KMS-11 (cell line): ENCODE measurements around the gene CDH4.

Experiments
- H2AFZ ChIP-seq: fragments of 200-600 bp; sonication (generic); 2 replicates; pipeline ENCODE4 v1.6.1; 2016; ENCODE audit warnings: antibody characterized with exemption, mixed run types, low read depth
- H3K27ac ChIP-seq: fragments of 200-600 bp; sonication (generic); 2 replicates; pipeline ENCODE4 v1.6.1; 2016; ENCODE audit warnings: mild to moderate bottlenecking, mixed run types
- H3K27me3 ChIP-seq: fragments of 200-600 bp; sonication (generic); 2 replicates; pipeline ENCODE4 v1.6.1; 2017; ENCODE audit warnings: mild to moderate bottlenecking, low read depth, mixed run types, moderate library complexity; ENCODE audit not compliant: insufficient read depth
- H3K36me3 ChIP-seq: fragments of 200-600 bp; sonication (generic); 2 replicates; pipeline ENCODE4 v1.6.1; 2017; ENCODE audit warnings: mild to moderate bottlenecking, mixed run types; ENCODE audit not compliant: insufficient read depth
- H3K4me1 ChIP-seq: fragments of 200-600 bp; sonication (generic); 2 replicates; pipeline ENCODE4 v1.6.1; 2016; ENCODE audit warnings: mild to moderate bottlenecking, low read depth, mixed run types; ENCODE audit not compliant: poor library complexity, severe bottlenecking
- H3K4me2 ChIP-seq: fragments of 200-600 bp; sonication (generic); 2 replicates; pipeline ENCODE4 v1.7.0; 2016; ENCODE audit warnings: mild to moderate bottlenecking, mixed run types
- H3K4me3 ChIP-seq: fragments of 200-600 bp; sonication (generic); IDR thresholded peaks from 2 replicates; pipeline ENCODE4 v1.6.1; 2017; ENCODE audit warnings: low read depth, low read length, mixed read lengths; ENCODE audit not compliant: insufficient read depth
- H3K79me2 ChIP-seq: fragments of 200-600 bp; sonication (generic); 2 replicates; pipeline ENCODE4 v1.6.1; 2016; ENCODE audit warnings: low read depth, mixed run types; ENCODE audit not compliant: insufficient read depth
- H3K9ac ChIP-seq: fragments of 200-600 bp; sonication (generic); 2 replicates; pipeline ENCODE4 v1.6.1; 2016; ENCODE audit warnings: mild to moderate bottlenecking, mixed run types
- H4K20me1 ChIP-seq: fragments of 200-600 bp; sonication (generic); 2 replicates; pipeline ENCODE4 v1.6.1; 2016; ENCODE audit warnings: mild to moderate bottlenecking, mixed run types; ENCODE audit not compliant: insufficient read depth
- CTCF ChIP-seq: fragments of 200-600 bp; sonication (generic); conservative IDR thresholded peaks from 2 replicates; pipeline ENCODE4 v1.6.1; 2017; ENCODE audit warnings: low read depth, mild to moderate bottlenecking, antibody characterized with exemption, low read length, moderate library complexity, mixed read lengths

The CDH4 gene

DNA sequence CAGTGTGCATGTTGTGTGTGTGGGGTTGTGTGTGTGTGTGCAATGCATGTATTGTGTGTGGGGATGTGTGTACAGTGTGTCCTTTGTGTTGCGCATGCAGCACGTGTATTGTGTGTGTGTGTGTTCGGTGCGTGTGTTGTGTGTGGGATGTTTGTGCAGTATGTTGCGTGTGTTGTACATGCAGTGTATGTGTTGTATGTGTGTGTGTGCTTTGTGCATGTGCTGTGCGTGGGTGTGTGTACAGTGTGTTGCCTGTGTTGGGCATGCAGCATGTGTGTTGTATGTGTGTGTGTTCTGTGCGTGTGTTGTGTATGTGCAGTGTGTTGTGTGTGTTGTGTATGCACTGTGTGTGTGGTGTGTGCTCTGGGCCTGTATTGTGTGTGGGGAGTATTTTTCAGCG lies 52.7 kb downstream of the CDH4 start:
- Histone ChIP-seq H3K4me1 (no peaks in the 10 kb centered on the region), H3K9ac (no peak overlapping the region), H3K4me2 (no peak overlapping the region), H3K36me3 (no peaks in the 10 kb centered on the region), H4K20me1 (no peaks in the 10 kb centered on the region), H3K4me3 (no peak overlapping the region), H2AFZ (no peak overlapping the region), H3K27ac (no peak overlapping the region), H3K27me3 (no peaks in the 10 kb centered on the region; the same call in 1 of the 2 replicates), H3K79me2 (no peaks in the 10 kb centered on the region)
- TF ChIP-seq CTCF = no peak

GRCh38 chr20:61306937-61307475 lies 54.9 kb downstream of the CDH4 start:
- H3K4me2 ChIP-seq = no peak overlapping the region
- no peak for TF ChIP-seq CTCF
- H3K79me2 ChIP-seq = no peaks in the 10 kb centered on the region
- H3K4me3 ChIP-seq = no peak overlapping the region
- H2AFZ ChIP-seq = no peak overlapping the region
- H3K27me3 ChIP-seq = no peaks in the 10 kb centered on the region; the same call in 1 of the 2 replicates
- H3K9ac ChIP-seq = no peak overlapping the region
- H3K36me3 ChIP-seq = no peaks in the 10 kb centered on the region
- no peaks in the 10 kb centered on the region for H3K4me1 ChIP-seq
- no peak overlapping the region for H3K27ac ChIP-seq
- H4K20me1 ChIP-seq = no peaks in the 10 kb centered on the region

- no peak for TF ChIP-seq CTCF
- Histone ChIP-seq H3K4me2 (no peak overlapping the region), H3K36me3 (no peaks in the 10 kb centered on the region), H4K20me1 (no peaks in the 10 kb centered on the region), H3K4me1 (no peaks in the 10 kb centered on the region), H3K27me3 (no peaks in the 10 kb centered on the region; the same call in 1 of the 2 replicates), H3K79me2 (no peaks in the 10 kb centered on the region), H3K27ac (no peak overlapping the region), H3K4me3 (no peak overlapping the region), H2AFZ (no peak overlapping the region), H3K9ac (no peak overlapping the region)
Observed at GRCh38 chr20:61307686-61308476, 55.8 kb downstream of the CDH4 start.

DNA sequence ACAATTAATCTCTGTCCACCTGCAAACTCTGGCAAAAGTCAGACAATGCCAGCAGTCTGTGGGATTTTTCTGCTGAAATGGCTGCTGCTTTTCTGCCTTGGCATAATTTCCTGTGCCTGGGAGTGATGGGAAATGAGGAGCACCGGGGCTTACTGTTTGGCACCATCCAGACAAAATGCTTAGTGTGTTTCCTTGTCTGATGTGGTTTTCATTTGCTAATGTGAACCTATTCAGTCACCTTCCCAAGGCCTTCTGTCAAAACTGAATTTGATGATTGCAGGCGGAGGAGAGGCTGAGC lies 56.4 kb downstream of the CDH4 start:
- H3K9ac ChIP-seq = no peak overlapping the region
- TF ChIP-seq CTCF = no peak
- H3K27me3 ChIP-seq = no peaks in the 10 kb centered on the region; the same call in 1 of the 2 replicates
- H3K27ac ChIP-seq = no peak overlapping the region
- H2AFZ ChIP-seq = no peak overlapping the region
- H3K79me2 ChIP-seq = no peaks in the 10 kb centered on the region
- no peak overlapping the region for H3K4me2 ChIP-seq
- H3K36me3 ChIP-seq = no peaks in the 10 kb centered on the region
- H3K4me3 ChIP-seq = no peak overlapping the region
- no peaks in the 10 kb centered on the region for H3K4me1 ChIP-seq
- H4K20me1 ChIP-seq = no peaks in the 10 kb centered on the region
